ENCODE data around the gene ASPN. TPM values are rescaled to one million over a fixed set of nuclear protein-coding genes. Genes with fewer than 3 reads are reported as not detected.

The ASPN gene
- total and polyA plus RNA-seq, 2 donors (not counting 3 experiments of a cell fraction or from before 2014, with no cell fraction given) = not detected

- Histone ChIP-seq H3K27ac (ENCODE audit: insufficient read depth, low read depth, low read length) (no peak overlapping the region), H2AFZ (ENCODE audit: low read depth, low read length) (no peak overlapping the region), H3K79me2 (ENCODE audit: control insufficient read depth, insufficient read depth, low read length) (no peaks in the 10 kb centered on the region), H3K4me1 (ENCODE audit: control insufficient read depth, extremely low read depth, insufficient read depth, low read length) (no peaks in the 10 kb centered on the region), H3K4me2 (ENCODE audit: insufficient read depth, low read length) (no peak overlapping the region), H3K9me1 (replicated peaks; ENCODE audit: control insufficient read depth, extremely low read depth, insufficient read depth, low read length) (no peaks in the 10 kb centered on the region), H3K36me3 (ENCODE audit: control insufficient read depth in 2 of 2, extremely low read depth in 1 of 2, insufficient read depth in 2 of 2, low read length in 2 of 2) (no peaks in the 10 kb centered on the region), H4K20me1 (replicated peaks; ENCODE audit: control insufficient read depth, extremely low read depth, insufficient read depth, low read length) (no peaks in the 10 kb centered on the region), H3K9ac (replicated peaks; ENCODE audit: extremely low read depth, insufficient read depth, low read length) (no peak overlapping the region), H3K27me3 (ENCODE audit: control insufficient read depth in 2 of 2, insufficient read depth in 2 of 2, low read length in 2 of 2) (no peaks in the 10 kb centered on the region), H3K9me3 (replicated peaks; ENCODE audit: control insufficient read depth, insufficient read depth, low read length) (no peaks in the 10 kb centered on the region), H3K4me3 (replicated peaks in 1 of 3; ENCODE audit: insufficient read depth in 1 of 3, low read depth in 1 of 3, low read length in 3 of 3) (no peak overlapping the region)
- no peak for TF ChIP-seq GATA2 (IDR thresholded peaks at IDR 0.05; ENCODE audit: insufficient read depth, insufficient read length, low read depth, low read length)
- DNase-seq (ENCODE audit: low read depth, low spot score) (no peak), FAIRE-seq (no peak)
- POLR2A ChIA-PET = no interaction called here
- no TSS peak for BruUV-seq (replicated peaks)
- intact Hi-C loops (cut with micrococcal nuclease) (no loop called here), dilution Hi-C loops (cut with MboI; ENCODE audit: extremely low pct_ligation_motif_present, low sequenced_read_pairs) (no loop called here)
- CTCF ChIA-PET = interaction anchor here (2.0 kb wide), 1 partner anchor 8 kb away, joined by 7 read pairs; no protein-coding TSS in a partner anchor
These were observed 28.4 kb upstream of the ASPN start for GRCh38 chr9:92510747-92511146.

- H3K4me1 ChIP-seq (ENCODE audit: control insufficient read depth, extremely low read depth, insufficient read depth, low read length) = no peaks in the 10 kb centered on the region
- H3K36me3 ChIP-seq (ENCODE audit: control insufficient read depth in 2 of 2, extremely low read depth in 1 of 2, insufficient read depth in 2 of 2, low read length in 2 of 2) = no peaks in the 10 kb centered on the region
- no peak overlapping the region for H2AFZ ChIP-seq (ENCODE audit: low read depth, low read length)
- H3K9ac ChIP-seq (replicated peaks; ENCODE audit: extremely low read depth, insufficient read depth, low read length) = no peak overlapping the region
- ChIA-PET POLR2A (no interaction called here), CTCF (no interaction called here)
- no peak for FAIRE-seq
- no peak overlapping the region for H3K4me2 ChIP-seq (ENCODE audit: insufficient read depth, low read length)
- DNase-seq (ENCODE audit: low read depth, low spot score) = no peak
- H3K27ac ChIP-seq (ENCODE audit: insufficient read depth, low read depth, low read length) = no peak overlapping the region
- dilution Hi-C loops (cut with MboI; ENCODE audit: extremely low pct_ligation_motif_present, low sequenced_read_pairs) (no loop called here), intact Hi-C loops (cut with micrococcal nuclease) (no loop called here)
- H3K27me3 ChIP-seq (ENCODE audit: control insufficient read depth in 2 of 2, insufficient read depth in 2 of 2, low read length in 2 of 2) = no peaks in the 10 kb centered on the region
- H3K9me1 ChIP-seq (replicated peaks; ENCODE audit: control insufficient read depth, extremely low read depth, insufficient read depth, low read length) = no peaks in the 10 kb centered on the region
- TF ChIP-seq EZH2 (IDR thresholded peaks at IDR 0.05; ENCODE audit: borderline replicate concordance, low read depth, low read length, severe bottlenecking) (no peak), FOS (IDR thresholded peaks at IDR 0.05; ENCODE audit: borderline replicate concordance, insufficient read depth, low read length) (no peak), JUN (IDR thresholded peaks at IDR 0.05; ENCODE audit: borderline replicate concordance, insufficient read depth, insufficient read length, low read depth) (no peak), CTCF (IDR thresholded peaks at IDR 0.05; ENCODE audit: extremely low read depth in 1 of 2, insufficient read depth in 1 of 2, low read depth in 1 of 2, low read length in 2 of 2) (no peak), POLR2AphosphoS5 (IDR thresholded peaks at IDR 0.05; ENCODE audit: insufficient read depth, low read depth, low read length) (no peak)
- H3K9me3 ChIP-seq (replicated peaks; ENCODE audit: control insufficient read depth, insufficient read depth, low read length) = no peaks in the 10 kb centered on the region
- no TSS peak for BruUV-seq (replicated peaks)
- H3K4me3 ChIP-seq (replicated peaks in 1 of 3; ENCODE audit: insufficient read depth in 1 of 3, low read depth in 1 of 3, low read length in 3 of 3) = no peak overlapping the region
- H3K79me2 ChIP-seq (ENCODE audit: control insufficient read depth, insufficient read depth, low read length) = no peaks in the 10 kb centered on the region
- no peaks in the 10 kb centered on the region for H4K20me1 ChIP-seq (replicated peaks; ENCODE audit: control insufficient read depth, extremely low read depth, insufficient read depth, low read length)
These were observed 26.7 kb upstream of the ASPN start for GRCh38 chr9:92509050-92509449.

Measured in endothelial cell of umbilical vein (primary cell).